ENCODE measurements around the gene CUEDC1. TPM values are rescaled to one million over a fixed set of nuclear protein-coding genes. Genes with fewer than 3 reads are reported as not detected.

CUEDC1 gene
- total and polyA plus RNA-seq, 2 of the 13 experiments (the other 11 are each of a cell fraction or from before 2014, with no cell fraction given), result 7.4 to 12.9 TPM

GRCh38 chr17:57879437-57880085 is 75.7 kb downstream of the CUEDC1 start (continued):
- TF ChIP-seq CREB3 (CRISPR knock-in tag; IDR thresholded peaks at IDR 0.05), result no peak
- TF ChIP-seq ZNF276 (CRISPR knock-in tag; IDR thresholded peaks at IDR 0.05; ENCODE audit: low read depth), result 0 out of 2 replicates have a peak, but pooled peaks have one; percentile 34
- TF ChIP-seq YEATS4 (CRISPR knock-in tag; IDR thresholded peaks at IDR 0.05; ENCODE audit: borderline replicate concordance), result no peak
- peak in 1 of 2 experiments; percentile 47; a peak in 1 of 4 replicates for TF ChIP-seq ATF4 (CRISPR knock-in tag; IDR thresholded peaks at IDR 0.05)
- peak; percentile 65 for TF ChIP-seq HNF1B (CRISPR knock-in tag; IDR thresholded peaks at IDR 0.05)
- TF ChIP-seq ZFP36L1 (CRISPR knock-in tag; IDR thresholded peaks at IDR 0.05), result 0 out of 2 replicates have a peak, but pooled peaks have one; percentile 14
- TF ChIP-seq SAP130 (CRISPR knock-in tag; IDR thresholded peaks at IDR 0.05; ENCODE audit: low read depth), result peak; percentile 86
- no peak for TF ChIP-seq NCOA5 (CRISPR knock-in tag; IDR thresholded peaks at IDR 0.05)
- no peak for TF ChIP-seq ZNF781 (CRISPR knock-in tag; IDR thresholded peaks at IDR 0.05; ENCODE audit: borderline replicate concordance, not compliant biosample characterization)
- no peak for TF ChIP-seq PHF8 (CRISPR knock-in tag; IDR thresholded peaks at IDR 0.05)
- no peak for TF ChIP-seq ZNF703 (CRISPR knock-in tag; IDR thresholded peaks at IDR 0.05; ENCODE audit: borderline replicate concordance)
- no peak for TF ChIP-seq ZNF34 (CRISPR knock-in tag; IDR thresholded peaks at IDR 0.05; ENCODE audit: borderline replicate concordance)
- TF ChIP-seq ZNF280B (CRISPR knock-in tag; IDR thresholded peaks at IDR 0.05; ENCODE audit: borderline replicate concordance), result no peak
- no peak for TF ChIP-seq ZNF101 (CRISPR knock-in tag; IDR thresholded peaks at IDR 0.05; ENCODE audit: borderline replicate concordance, low read depth)
- TF ChIP-seq ZGPAT (CRISPR knock-in tag; IDR thresholded peaks at IDR 0.05), result 0 out of 2 replicates have a peak, but pooled peaks have one; percentile 15
- TF ChIP-seq FUBP1 (CRISPR knock-in tag; IDR thresholded peaks at IDR 0.05; ENCODE audit: borderline replicate concordance), result no peak
- TF ChIP-seq PAWR (CRISPR knock-in tag; IDR thresholded peaks at IDR 0.05; ENCODE audit: borderline replicate concordance), result no peak

Measured in HepG2 (cell line).